Right renal cortex interstitium (tissue), 3 donors: ENCODE measurements around the gene SETD2. TPM values are rescaled to one million over a fixed set of nuclear protein-coding genes. Genes with fewer than 3 reads are reported as not detected.

Experiments used
- DNase-seq, 3 donors: peaks; one replicate each; pipeline ENCODE4 v3.0.0-alpha.2; 2013; ENCODE audit warnings: low read depth in 3 of 3, low spot score in 2 of 3
- polyA plus RNA-seq, 3 donors: library from polyadenylated mRNA; unstranded; fragments of 120-200 nt; gene quantifications; one replicate each; pipeline ENCODE4 v1.2.1, GENCODE V29; 2013; ENCODE audit not compliant: insufficient read length in 3 of 3

The SETD2 gene
- polyA plus RNA-seq, 3 donors, result 66.4 to 80.7 (median 74.8) TPM

DNA sequence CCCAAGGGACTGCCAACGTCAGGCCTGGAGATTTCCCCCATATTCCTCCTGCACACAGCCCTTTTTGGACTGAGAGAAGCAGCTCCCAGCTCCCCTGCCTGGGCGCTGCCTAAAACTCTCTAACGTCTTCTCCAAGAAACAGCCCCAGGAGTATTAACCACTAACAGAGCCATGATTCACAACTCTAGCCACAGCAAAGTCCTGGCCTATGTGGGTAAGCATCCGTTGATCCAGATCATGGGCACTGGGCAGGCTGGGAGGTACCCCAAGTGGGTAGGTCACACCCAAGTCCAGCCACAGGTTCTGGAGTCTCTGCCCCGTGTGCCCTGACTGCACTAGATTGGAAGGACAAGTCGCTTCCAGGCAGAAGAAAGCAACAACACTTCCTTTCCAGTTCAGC is 152.5 kb downstream of the SETD2 start:
- DNase-seq, result no peak

DNA sequence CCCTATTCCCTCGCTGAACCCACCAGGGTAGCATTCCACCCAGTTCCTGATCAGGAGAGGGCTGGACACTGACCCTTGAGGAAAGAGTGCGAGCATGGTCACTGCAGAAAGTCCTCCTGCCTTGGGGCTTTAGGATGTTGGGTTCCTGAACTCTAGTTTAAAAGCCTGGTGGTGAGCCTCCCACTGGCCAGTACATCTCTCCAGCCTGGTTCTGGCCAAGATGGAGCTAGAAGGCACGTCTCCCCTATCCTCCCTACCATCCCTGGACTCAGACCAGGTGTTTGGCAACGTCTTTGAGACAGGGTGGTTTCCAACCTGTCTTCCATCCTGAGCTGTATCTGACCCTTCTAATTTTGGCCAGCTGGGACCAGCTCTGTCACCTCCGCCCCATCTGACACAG is 153.0 kb downstream of the SETD2 start:
- no peak for DNase-seq

DNA sequence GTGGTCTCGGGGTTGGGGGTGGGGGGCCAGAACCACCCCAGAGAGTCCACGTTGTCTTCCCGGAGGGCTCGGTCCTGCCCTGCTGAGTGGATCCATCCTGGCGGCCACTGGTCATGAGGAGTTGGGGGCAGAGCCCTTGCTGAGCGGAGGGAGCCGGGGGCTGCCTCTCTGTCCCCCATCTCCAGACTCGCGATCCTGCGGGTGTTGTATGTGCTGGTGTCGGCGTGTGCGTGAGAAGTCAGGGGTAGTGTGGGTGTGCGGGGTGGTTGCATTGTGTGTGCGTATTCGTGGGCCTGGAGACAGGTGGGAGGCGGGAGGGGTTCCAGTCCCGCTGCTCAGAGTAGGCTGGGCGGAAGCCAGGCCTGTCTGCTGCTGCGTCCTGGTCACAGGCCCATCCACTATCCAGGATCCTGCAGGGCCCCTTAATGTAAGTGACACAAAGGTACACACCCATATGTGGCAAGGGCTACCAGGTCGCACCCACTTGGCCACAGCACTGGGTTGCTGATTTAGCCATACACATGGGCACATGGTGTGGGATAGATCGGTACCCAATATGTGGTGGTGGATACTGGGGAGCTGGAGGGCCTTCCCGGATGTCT is 153.7 kb downstream of the SETD2 start:
- no peak for DNase-seq

DNA sequence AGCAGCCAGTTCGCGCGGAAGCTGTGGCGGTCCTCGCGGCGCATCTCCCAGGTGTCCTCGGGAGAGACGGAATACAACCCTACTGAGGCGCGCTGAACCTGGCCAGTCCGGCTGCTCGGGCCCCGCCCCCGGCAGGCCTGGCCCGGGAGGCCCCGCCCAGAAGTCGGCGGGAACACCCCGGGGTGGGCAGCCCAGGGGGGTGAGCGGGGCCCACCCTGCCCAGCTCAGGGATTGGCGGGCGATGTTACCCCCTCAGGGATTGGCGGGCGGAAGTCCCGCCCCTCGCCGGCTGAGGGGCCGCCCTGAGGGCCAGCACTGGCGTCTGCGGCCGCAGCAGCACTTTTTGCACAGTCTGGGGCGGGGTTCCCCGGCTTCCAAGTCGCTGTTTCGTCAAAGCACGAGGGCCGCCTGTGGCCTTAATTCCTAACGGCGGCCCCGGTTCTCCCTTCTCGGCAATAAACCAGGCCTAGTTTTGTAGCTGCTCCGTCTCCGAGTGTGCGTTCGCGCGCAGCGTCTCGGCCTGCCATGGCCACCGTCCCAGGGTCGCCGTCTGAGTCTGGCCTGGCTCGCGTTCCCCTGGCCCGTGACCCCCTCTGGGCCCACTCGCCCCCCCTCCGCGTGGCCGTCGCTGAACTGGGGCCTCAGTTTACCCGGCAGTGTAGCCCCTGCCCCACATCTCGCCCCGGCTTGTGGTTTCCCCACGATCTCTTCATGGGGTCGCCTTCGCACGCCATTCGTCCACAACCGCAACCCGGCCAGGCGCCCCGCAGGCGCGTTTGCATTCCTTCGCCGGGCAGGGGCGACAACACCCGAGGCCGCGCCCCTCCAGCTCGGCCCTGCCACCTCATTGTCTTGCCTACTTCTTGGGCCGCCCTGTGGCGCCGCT is 154.4 kb downstream of the SETD2 start:
- DNase-seq, result peak; percentile 80 to 84 (median 84)

GRCh38 chr3:47008851-47009224 is 155.1 kb downstream of the SETD2 start:
- DNase-seq, result no peak

DNA sequence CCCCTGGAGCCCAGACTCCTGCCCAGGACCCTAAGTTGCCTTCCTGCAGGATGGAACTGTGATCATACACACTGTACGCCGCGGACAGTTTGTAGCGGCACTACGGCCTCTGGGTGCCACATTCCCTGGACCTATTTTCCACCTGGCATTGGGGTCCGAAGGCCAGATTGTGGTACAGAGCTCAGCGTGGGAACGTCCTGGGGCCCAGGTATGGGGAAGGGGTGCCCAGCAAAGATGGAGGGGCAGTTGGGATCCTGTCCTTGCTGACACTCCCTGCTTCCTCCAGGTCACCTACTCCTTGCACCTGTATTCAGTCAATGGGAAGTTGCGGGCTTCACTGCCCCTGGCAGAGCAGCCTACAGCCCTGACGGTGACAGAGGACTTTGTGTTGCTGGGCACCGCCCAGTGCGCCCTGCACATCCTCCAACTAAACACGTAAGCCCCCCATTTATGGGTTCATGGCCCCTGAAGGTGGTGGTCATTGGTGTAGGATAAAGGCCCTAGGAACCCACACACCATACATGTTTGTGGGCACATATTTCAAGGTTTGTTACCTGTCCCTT is 155.6 kb downstream of the SETD2 start:
- no peak for DNase-seq

DNA sequence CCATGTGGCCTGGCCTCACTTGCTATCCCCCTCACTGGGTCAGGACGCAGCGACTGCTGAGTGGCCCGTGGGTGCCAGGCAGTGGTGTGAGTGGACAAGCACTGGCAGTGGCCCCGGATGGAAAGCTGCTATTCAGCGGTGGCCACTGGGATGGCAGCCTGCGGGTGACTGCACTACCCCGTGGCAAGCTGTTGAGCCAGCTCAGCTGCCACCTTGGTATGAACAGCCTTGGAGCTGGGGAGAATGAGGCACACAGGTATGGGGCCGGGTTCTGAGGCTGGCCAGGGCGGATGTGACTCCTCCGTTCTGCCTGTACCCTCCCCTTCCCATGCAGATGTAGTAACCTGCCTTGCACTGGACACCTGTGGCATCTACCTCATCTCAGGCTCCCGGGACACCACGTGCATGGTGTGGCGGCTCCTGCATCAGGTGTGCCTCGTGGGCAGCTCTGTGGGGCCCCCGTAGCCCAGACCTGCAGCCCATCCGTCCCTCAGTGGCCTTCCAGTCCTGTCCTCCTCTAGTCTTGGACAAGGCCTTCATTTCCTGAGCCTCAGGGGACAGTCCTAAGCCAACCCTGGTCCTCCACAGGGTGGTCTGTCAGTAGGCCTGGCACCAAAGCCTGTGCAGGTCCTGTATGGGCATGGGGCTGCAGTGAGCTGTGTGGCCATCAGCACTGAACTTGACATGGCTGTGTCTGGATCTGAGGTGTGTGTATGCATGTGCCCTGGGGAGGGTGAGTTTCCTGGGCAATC is 156.3 kb downstream of the SETD2 start:
- no peak for DNase-seq

GRCh38 chr3:47007001-47007400 is 156.9 kb downstream of the SETD2 start:
- no peak for DNase-seq

- no peak for DNase-seq
Measured at GRCh38 chr3:47006145-47006651, 157.7 kb downstream of the SETD2 start.

DNA sequence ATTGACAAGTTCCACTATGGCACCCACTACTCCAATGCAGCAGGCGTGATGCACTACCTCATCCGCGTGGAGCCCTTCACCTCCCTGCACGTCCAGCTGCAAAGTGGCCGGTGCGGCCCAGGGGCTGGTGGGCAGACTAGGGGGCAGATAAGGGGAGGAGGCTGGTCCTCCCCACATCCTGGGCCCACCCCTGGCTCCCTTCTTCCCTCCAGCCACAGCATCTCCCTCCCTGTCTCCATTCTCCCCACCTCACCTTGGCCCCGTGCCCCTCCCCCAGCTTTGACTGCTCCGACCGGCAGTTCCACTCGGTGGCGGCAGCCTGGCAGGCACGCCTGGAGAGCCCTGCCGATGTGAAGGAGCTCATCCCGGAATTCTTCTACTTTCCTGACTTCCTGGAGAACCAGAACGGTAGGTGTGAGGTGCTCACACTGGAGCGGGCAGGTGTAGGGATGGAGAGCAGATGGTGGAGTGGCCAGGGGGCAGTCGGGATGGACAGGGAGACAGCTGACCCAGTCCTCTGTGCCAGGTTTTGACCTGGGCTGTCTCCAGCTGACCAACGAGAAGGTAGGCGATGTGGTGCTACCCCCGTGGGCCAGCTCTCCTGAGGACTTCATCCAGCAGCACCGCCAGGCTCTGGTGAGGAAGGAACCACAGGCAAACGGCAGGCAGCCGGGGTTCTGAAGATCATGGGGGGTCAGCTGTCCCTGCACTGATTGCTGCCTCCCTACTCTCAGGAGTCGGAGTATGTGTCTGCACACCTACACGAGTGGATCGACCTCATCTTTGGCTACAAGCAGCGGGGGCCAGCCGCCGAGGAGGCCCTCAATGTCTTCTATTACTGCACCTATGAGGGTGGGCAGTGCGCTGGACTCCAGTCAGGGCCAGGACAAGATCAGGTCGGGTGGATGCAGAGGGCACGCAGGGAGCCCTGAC is 158.4 kb downstream of the SETD2 start:
- DNase-seq, result no peak

- no peak for DNase-seq
Measured at GRCh38 chr3:47004369-47005211, 159.3 kb downstream of the SETD2 start.

DNA sequence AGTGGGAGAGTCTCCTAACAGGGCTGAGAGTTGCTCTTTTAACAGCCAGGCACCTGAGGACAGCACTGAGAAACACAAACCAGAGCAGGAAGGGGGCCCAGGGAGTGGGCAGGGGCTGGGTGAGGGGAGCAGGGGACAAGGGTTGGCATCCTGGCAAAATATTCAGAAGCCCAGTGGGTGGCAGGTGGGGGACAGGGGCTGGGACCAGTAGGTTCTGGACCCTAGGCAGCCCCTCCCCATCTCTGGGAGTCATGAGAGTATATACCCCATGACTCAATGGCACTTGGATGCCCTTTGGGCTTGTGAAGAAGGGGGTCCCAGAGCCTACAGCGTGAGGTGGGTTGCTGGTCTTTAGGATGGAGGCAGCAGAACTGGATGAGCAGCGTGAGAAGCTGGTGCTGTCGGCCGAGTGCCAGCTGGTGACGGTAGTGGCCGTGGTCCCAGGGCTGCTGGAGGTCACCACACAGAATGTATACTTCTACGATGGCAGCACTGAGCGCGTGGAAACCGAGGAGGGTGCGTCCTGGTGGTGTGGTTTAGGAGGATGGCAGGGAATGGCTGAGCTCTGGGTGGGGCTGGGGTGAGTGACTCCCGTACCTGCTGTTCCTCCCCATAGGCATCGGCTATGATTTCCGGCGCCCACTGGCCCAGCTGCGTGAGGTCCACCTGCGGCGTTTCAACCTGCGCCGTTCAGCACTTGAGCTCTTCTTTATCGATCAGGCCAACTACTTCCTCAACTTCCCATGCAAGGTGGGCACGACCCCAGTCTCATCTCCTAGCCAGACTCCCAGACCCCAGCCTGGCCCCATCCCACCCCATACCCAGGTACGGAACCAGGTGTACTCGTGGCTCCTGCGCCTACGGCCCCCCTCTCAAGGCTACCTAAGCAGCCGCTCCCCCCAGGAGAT is 160.2 kb downstream of the SETD2 start:
- DNase-seq, result no peak

DNA sequence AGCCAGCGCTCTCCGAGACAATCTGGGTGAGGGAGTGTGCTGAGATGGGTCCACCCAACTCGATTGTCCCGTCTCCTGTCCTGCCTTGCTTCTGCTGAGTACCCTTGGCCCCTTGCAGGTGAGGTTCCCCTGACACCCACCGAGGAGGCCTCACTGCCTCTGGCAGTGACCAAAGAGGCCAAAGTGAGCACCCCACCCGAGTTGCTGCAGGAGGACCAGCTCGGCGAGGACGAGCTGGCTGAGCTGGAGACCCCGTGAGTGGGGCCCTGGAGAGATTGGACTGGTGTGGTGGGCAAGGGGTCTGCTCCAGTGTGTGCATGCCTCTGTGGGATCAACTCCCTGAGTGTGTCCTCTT is 160.9 kb downstream of the SETD2 start:
- no peak for DNase-seq

DNA sequence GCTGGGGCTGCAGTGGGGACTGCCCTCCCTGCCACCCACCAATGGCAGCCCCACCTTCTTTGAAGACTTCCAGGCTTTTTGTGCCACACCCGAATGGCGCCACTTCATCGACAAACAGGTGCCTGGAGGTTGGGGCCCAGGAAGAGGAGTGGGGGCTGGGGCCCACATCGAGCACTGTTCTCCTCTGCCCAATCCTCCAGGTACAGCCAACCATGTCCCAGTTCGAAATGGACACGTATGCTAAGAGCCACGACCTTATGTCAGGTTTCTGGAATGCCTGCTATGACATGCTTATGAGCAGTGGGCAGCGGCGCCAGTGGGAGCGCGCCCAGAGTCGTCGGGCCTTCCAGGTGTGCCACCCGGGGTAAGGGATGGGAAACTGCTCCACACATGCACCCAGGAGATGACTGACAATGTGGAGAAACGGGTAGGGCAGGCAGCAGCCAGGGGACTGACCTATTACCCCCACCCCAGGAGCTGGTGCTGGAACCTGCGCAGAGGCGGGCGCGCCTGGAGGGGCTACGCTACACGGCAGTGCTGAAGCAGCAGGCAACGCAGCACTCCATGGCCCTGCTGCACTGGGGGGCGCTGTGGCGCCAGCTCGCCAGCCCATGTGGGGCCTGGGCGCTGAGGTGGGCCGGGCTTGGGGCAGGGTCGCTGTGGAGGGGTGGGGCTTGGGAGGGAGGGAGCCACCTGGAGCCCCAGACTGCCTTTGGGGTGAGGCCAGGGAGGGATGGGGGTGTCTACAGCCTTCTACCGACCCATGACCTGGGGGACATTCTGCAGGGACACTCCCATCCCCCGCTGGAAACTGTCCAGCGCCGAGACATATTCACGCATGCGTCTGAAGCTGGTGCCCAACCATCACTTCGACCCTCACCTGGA is 161.5 kb downstream of the SETD2 start:
- no peak for DNase-seq

DNA sequence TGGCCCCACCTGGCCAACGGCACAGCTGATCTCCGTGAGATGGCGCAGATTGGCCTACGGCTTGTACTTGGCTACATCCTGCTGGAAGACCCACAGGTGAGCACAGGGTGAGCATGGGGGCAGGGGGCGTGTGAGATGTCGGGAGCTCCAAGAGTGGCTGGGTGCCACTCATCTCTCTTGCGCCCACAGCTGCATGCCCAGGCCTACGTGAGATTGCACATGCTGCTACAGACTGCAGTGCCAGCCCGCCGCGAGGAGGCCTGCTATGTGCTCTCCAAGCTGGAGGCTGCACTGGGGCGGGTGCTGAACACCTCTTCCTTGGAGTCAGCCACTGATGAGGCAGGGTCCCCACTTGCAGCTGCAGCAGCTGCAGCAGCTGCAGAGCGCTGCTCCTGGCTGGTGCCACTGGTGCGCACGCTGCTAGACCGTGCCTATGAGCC is 162.2 kb downstream of the SETD2 start:
- DNase-seq, result no peak

DNA sequence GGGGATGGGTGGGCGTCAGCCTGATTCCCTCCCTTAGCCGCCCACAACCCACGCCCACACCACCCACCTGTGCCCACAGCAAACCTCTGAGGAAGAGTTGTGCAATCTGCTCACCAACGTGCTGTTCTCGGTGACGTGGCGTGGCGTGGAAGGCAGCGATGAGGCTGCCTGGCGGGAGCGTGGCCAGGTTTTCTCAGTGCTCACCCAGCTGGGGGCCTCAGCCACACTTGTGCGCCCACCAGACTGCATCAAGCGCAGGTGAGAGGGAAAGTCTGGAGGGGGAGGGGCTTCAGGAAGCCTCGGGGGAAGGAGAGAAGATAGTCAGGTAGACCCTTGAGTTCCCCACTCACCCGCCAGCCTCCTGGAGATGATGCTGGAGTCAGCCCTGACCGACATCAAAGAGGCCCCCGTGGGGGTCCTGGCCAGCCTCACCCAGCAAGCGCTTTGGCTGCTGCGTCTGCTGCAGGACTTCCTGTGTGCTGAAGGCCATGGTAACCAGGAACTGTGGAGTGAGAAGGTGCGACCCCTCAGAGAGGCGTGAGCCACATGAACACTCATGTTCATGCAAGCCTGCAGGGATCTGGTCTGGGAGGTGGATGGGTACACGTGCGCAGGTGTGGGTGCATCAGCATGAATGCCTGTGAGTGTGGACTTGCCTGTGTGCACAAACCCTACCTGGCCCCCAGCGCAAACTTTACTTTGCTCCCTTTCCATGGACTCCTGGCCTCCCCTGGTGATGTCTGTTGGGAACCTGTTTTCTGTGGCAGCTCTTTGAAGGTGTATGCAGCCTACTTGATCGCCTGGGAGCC is 162.8 kb downstream of the SETD2 start:
- no peak for DNase-seq
